OCI-LY1 (cell line): ENCODE results near the gene FOXN3.
"Not testable (repeated sequence)": the region's sequence is repeated elsewhere in the genome, so short reads cannot be mapped to it uniquely, and the experiment has no call there.

Experiments used
- H2AFZ ChIP-seq: fragments of 200-600 bp; sonication (generic), shearing (Covaris generic); 2 replicates; pipeline ENCODE4 v1.6.0; 2014; ENCODE audit warnings: antibody characterized with exemption, mild to moderate bottlenecking, low read length
- H3F3A ChIP-seq: fragments of 200-600 bp; sonication (generic), shearing (Covaris generic); 2 replicates; pipeline ENCODE4 v1.6.0; 2014; ENCODE audit warnings: mild to moderate bottlenecking, antibody characterized with exemption, low read length, moderate library complexity; ENCODE audit not compliant: insufficient read depth
- H3K27ac ChIP-seq: fragments of 200-600 bp; sonication (generic); 2 replicates; pipeline ENCODE4 v1.5.1; 2014; ENCODE audit warnings: low read length, mixed run types, mild to moderate bottlenecking, low read depth; ENCODE audit not compliant: poor library complexity, severe bottlenecking
- H3K27me3 ChIP-seq: fragments of 200-600 bp; sonication (generic); 2 replicates; pipeline ENCODE4 v1.6.0; 2014; ENCODE audit warnings: antibody characterized with exemption, mild to moderate bottlenecking, low read length, moderate library complexity; ENCODE audit not compliant: insufficient read depth
- H3K36me3 ChIP-seq: fragments of 200-600 bp; sonication (generic); 2 replicates; pipeline ENCODE4 v1.6.1; 2014; ENCODE audit warnings: mild to moderate bottlenecking, antibody characterized with exemption, low read length, moderate library complexity, mixed read lengths; ENCODE audit not compliant: insufficient read depth
- H3K4me1 ChIP-seq: fragments of 200-600 bp; sonication (generic); 2 replicates; pipeline ENCODE4 v1.5.1; 2014; ENCODE audit warnings: mild to moderate bottlenecking, low read length, moderate library complexity; ENCODE audit not compliant: insufficient read depth, severe bottlenecking
- H3K4me2 ChIP-seq: fragments of 200-600 bp; sonication (generic), shearing (Covaris generic); 2 replicates; pipeline ENCODE4 v1.6.1; 2014; ENCODE audit warnings: low read length
- H3K4me3 ChIP-seq: fragments of 200-600 bp; sonication (generic); 2 replicates; pipeline ENCODE4 v1.5.1; 2014; ENCODE audit warnings: low read length, low read depth, mild to moderate bottlenecking, mixed read lengths; ENCODE audit not compliant: poor library complexity, severe bottlenecking
- H3K79me2 ChIP-seq: fragments of 200-600 bp; shearing (Covaris generic); 2 replicates; pipeline ENCODE4 v1.6.1; 2016; ENCODE audit warnings: mixed run types, low read length, mixed read lengths; ENCODE audit not compliant: insufficient read depth
- H3K9ac ChIP-seq: fragments of 200-600 bp; sonication (generic), shearing (Covaris generic); 2 replicates; pipeline ENCODE4 v1.6.1; 2014; ENCODE audit warnings: mild to moderate bottlenecking, low read length, mixed read lengths
- H3K9me2 ChIP-seq: fragments of 200-600 bp; sonication (generic), shearing (Covaris generic); 2 replicates; pipeline ENCODE4 v1.6.1; 2014; ENCODE audit warnings: low read depth, mild to moderate bottlenecking, low read length, mixed read lengths
- H3K9me3 ChIP-seq: fragments of 200-600 bp; shearing (Covaris generic); 2 replicates; pipeline ENCODE4 v1.6.1; 2014; ENCODE audit warnings: low read length, mixed read lengths
- H4K20me1 ChIP-seq: fragments of 200-600 bp; sonication (generic), shearing (Covaris generic); 2 replicates; pipeline ENCODE4 v1.6.0; 2016; ENCODE audit warnings: mild to moderate bottlenecking, low read length; ENCODE audit not compliant: insufficient read depth
- EZH2 ChIP-seq: fragments of 200-600 bp; sonication (generic), shearing (Covaris generic); IDR thresholded peaks from 2 replicates; pipeline ENCODE4 v1.8.0; 2017; ENCODE audit warnings: borderline replicate concordance, mixed run types, mild to moderate bottlenecking, antibody characterized with exemption, low read length, moderate library complexity, mixed read lengths
- TF ChIP-seq, protein P1 (sequence below): fragments of 200-600 bp; sonication (generic), shearing (Covaris generic); IDR thresholded peaks from 2 replicates; pipeline ENCODE4 v1.5.1; 2017; ENCODE audit warnings: mild to moderate bottlenecking, antibody characterized with exemption, low read length, moderate library complexity, mixed read lengths

The FOXN3 gene

DNA sequence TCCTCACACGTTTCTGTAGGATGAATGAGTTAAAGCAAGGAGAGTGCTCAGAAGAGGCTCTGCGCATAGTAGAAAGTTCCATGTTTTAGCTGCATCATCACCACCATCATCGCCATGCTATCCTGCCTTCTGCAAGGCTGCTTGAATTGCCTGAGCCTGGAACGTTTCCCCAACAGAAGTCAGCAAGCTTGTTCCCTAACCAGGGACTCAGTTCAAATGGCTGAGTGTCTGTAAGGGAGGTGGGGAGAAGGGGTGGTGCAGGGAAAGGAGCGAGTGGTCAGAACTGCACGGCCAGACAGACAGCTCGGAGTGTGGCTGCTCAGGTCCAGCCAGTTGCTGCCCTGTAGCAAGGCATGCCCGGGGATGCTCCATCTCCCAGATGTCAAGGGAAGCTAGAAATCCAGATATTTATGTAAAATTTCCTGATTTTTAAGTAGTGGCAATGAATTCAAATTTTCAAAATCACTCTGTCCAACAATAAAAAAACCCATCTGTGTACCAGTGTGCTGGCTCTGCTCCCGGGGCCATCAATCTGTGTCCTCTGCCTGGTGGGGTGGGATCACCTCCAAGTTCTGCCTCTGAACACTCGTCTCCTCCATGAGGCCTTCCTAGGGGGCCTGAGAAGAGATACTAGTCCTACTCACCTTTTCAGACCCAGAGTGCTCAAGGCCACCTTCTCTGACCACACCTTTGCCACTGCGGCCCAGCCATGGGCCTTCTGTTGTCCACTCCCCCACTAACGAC is 162.7 kb downstream of the FOXN3 start:
- Histone ChIP-seq H3K27ac (no peak overlapping the region), H4K20me1 (no peaks in the 10 kb centered on the region), H3F3A (no peaks in the 10 kb centered on the region), H3K27me3 (no peaks in the 10 kb centered on the region), H3K79me2 (no peaks in the 10 kb centered on the region), H2AFZ (no peak overlapping the region), H3K4me3 (no peak overlapping the region), H3K4me1 (peaks cover 10% of the 10 kb centered on the region), H3K9me3 (peaks cover 10% of the 10 kb centered on the region), H3K9me2 (no peaks in the 10 kb centered on the region), H3K9ac (no peak overlapping the region), H3K4me2 (no peak overlapping the region), H3K36me3 (peaks cover 25% of the 10 kb centered on the region)
- TF ChIP-seq, protein P1, sequence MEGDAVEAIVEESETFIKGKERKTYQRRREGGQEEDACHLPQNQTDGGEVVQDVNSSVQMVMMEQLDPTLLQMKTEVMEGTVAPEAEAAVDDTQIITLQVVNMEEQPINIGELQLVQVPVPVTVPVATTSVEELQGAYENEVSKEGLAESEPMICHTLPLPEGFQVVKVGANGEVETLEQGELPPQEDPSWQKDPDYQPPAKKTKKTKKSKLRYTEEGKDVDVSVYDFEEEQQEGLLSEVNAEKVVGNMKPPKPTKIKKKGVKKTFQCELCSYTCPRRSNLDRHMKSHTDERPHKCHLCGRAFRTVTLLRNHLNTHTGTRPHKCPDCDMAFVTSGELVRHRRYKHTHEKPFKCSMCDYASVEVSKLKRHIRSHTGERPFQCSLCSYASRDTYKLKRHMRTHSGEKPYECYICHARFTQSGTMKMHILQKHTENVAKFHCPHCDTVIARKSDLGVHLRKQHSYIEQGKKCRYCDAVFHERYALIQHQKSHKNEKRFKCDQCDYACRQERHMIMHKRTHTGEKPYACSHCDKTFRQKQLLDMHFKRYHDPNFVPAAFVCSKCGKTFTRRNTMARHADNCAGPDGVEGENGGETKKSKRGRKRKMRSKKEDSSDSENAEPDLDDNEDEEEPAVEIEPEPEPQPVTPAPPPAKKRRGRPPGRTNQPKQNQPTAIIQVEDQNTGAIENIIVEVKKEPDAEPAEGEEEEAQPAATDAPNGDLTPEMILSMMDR: no peak
- no peak for TF ChIP-seq EZH2

GRCh38 chr14:89252887-89253532 is 164.0 kb downstream of the FOXN3 start:
- Histone ChIP-seq H3K4me2 (no peak overlapping the region), H3K36me3 (peaks cover 28% of the 10 kb centered on the region), H2AFZ (no peak overlapping the region), H3K27me3 (no peaks in the 10 kb centered on the region), H3K79me2 (no peaks in the 10 kb centered on the region), H3K27ac (no peak overlapping the region), H3K4me1 (peaks cover 20% of the 10 kb centered on the region), H3F3A (no peaks in the 10 kb centered on the region), H3K9me2 (no peaks in the 10 kb centered on the region), H4K20me1 (no peaks in the 10 kb centered on the region), H3K4me3 (no peak overlapping the region), H3K9ac (no peak overlapping the region), H3K9me3 (peaks cover 10% of the 10 kb centered on the region)
- no peak for TF ChIP-seq EZH2

DNA sequence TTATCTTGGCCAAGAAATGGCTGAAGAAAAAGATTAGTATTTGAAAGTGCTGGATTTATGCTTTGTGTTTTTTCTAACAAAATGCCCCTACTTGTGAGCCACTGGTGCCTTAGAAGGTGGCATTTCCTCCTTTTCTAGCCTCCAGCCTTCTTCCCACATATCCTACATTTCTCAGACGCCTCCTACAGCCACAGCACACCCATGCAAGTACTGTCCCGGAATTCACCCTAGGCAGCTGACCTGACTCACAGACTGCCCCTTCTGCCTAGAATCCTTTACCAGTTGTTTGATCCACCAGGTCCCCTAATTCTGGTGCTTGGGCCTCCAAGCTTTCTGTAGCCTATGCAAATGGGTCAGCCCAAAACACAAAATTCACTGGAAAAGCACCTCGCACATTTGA is 166.0 kb downstream of the FOXN3 start:
- H4K20me1 ChIP-seq: no peaks in the 10 kb centered on the region
- peaks cover 12% of the 10 kb centered on the region for H3K4me1 ChIP-seq
- no peak overlapping the region for H2AFZ ChIP-seq
- no peak overlapping the region for H3K9ac ChIP-seq
- H3K27ac ChIP-seq: no peak overlapping the region
- H3K79me2 ChIP-seq: no peaks in the 10 kb centered on the region
- no peaks in the 10 kb centered on the region for H3F3A ChIP-seq
- no peaks in the 10 kb centered on the region for H3K9me2 ChIP-seq
- peaks cover 10% of the 10 kb centered on the region for H3K9me3 ChIP-seq
- no peak overlapping the region for H3K4me3 ChIP-seq
- no peak for TF ChIP-seq EZH2
- TF ChIP-seq, protein P1: no peak
- H3K4me2 ChIP-seq: no peak overlapping the region
- no peaks in the 10 kb centered on the region for H3K27me3 ChIP-seq
- peaks cover 28% of the 10 kb centered on the region for H3K36me3 ChIP-seq

DNA sequence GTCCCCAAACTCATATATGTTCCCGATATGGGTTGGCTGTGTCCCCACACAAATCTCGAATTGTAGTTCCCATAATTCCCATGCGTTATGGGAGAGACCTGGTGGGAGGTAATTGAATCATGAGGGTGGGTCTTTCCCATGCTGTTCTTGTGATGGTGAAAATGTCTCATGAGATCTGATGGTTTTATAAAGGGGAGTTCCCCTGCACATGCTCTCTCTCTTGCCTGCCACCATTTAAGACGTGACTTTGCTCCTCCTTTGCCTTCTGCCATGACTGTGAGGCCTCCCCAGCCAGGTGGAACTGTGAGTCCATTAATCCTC is 166.4 kb downstream of the FOXN3 start:
- not testable (repeated sequence) for H3K9me2 ChIP-seq, H3K27ac ChIP-seq, H4K20me1 ChIP-seq, H3K27me3 ChIP-seq, H2AFZ ChIP-seq, H3K79me2 ChIP-seq, H3K9ac ChIP-seq, H3K9me3 ChIP-seq, H3K4me3 ChIP-seq, H3K4me2 ChIP-seq, H3F3A ChIP-seq
- Histone ChIP-seq H3K36me3 (peaks cover 28% of the 10 kb centered on the region), H3K4me1 (peaks cover 16% of the 10 kb centered on the region)
